ENCODE data around the gene MAP2K2.

Gene MAP2K2

GRCh38 chr19:4077800-4078684, 45.9 kb downstream of the MAP2K2 start:
- no peak for DNase-seq (ENCODE audit: low spot score)

GRCh38 chr19:4077007-4077374, 46.9 kb downstream of the MAP2K2 start:
- no peak for DNase-seq (ENCODE audit: low spot score)

GRCh38 chr19:4075373-4075772, 48.5 kb downstream of the MAP2K2 start:
- no peak for DNase-seq (ENCODE audit: low spot score)

DNA sequence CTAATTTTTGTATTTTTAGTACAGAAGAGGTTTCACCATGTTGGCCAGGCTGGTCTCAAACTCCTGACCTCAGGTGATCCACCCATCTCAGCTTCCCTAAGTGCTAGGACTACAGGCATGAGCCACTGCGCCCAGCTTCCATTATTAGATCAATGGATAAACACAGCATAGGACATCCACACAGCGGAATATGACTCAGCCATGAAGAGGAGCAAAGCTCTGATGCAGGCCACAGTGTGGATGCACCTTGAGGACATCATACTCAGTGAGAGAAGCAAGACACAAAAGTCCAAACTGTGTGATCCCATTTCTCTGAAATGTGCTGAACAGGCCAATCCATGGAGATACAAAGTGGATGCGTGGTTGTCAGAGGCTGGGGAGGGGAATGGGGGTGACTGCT, 52.3 kb downstream of the MAP2K2 start:
- DNase-seq (ENCODE audit: low spot score), result no peak

GRCh38 chr19:4069331-4069959, 54.5 kb downstream of the MAP2K2 start:
- no peak for DNase-seq (ENCODE audit: low spot score)

DNA sequence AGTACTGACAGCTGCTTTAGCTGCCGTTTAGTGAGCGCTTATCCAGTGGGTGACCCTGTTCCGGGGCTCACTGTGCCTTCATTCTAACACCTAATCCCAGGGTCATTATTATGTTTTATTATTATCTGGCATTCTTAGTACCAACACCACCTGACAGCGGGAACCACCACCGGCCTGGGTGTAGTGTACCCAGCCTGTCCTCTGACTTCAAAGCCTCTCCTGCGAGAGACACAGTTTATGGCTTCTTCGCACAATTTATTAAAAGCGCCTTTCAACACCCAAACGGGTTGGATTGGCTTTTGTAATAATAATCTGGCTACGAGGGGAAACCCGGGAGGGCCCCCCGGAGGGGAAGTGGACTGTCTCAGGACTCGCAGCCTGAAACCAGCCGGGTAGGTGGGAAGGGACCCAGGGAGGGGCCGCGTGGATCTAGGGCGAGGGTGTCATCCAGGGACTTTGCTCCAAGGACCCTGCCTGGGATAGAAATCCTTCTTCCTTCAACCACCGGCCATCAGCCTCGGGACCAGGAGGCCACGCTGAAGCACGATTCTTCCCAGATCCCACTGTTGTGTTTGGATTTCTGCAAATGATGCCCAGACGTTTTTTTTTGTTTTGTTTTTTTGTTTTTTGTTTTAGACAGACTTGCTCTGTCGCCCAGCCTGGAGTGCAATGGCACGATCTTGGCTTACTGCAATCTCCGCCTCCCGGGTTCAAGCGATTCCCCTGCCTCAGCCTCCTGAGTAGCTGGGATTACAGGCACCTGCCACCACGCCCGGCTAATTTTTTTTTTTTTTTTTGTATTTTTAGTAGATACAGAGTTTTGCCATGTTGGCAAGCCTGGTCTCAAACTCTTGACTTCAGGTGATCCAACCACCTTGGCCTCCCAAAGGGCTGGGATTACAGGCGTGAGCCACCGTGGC, 55.6 kb downstream of the MAP2K2 start:
- no peak for DNase-seq (ENCODE audit: low spot score)

DNA sequence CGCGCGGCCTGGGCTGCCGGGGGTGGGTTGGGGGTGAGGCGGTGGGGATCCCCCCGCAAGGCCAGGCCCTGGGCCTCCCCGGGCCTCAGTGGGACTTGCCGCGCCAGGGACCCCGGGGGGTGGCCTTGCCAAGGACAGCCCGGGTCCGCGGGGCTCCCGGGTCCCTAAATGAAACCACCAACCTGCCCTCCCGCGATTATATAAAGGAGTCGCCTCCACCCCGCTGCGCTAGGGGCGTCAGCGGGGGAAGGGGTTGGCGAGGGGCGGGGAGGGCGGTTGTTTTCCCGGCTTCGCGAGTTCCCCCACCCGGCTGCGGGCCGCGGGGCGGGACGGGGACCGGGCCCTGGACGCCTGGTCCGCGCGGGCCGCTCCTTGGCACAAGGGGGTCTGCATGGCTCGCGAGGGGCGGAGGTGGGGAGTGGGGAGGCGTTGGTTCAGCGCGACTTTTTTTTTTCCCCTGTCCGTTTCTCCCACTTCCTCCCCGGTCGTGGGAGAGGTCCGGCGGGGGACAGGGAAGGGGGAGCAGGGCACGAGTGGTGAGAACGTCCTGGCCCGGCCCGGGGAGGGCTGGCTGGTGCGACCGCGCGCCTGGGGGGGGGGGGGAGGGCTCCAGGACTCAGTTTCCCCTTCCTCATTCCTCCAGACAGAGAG, 56.4 kb downstream of the MAP2K2 start:
- DNase-seq (ENCODE audit: low spot score), result no peak

- peak; percentile 70 for DNase-seq (ENCODE audit: low spot score)
Measured at GRCh38 chr19:4066682-4067395, 57.1 kb downstream of the MAP2K2 start, which contains the start of gene ZBTB7A. Gene ZBTB7A (minus strand): TSS chr19:4066899. CDS start chr19:4055232, 11,667 bp downstream.

GRCh38 chr19:4066176-4066606, 57.7 kb downstream of the MAP2K2 start:
- no peak for DNase-seq (ENCODE audit: low spot score)

DNA sequence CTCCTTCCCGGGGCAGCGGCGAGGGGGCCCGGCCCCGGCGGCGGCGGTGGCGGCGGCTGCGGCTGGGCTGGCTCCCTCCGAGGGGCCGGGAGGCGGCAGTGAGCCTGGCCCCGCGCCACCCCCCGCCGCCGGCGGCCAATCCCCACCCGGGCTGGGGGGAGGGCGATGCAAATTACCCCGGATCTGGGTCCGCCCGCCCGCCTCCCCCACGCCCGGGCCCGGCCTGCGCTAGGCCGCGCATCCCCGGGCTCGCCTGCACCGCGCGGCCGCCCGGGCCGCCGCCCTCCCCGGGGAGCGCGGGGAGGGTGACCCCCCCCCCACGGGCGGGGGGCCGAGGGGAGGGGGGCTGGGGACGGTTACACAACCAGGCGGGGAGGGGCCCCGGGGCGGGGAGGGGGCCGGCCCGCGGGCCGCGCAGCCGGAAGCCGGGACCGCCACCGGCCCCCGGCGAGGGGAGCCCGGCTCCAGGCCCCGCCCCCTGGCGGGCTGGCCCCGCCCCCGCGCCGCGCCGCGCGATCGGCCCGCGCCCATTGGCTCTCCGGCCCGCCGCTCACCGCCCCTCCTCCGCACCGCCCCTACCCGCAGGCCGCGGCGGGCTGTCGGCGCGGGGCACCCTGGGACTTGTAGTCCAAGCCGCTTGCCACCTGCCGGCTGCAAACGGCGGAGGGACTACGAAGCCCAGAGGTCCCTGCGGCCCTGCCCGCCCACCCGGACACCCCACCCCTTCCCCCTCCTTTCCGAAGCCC, 58.3 kb downstream of the MAP2K2 start:
- peak; percentile 97 for DNase-seq (ENCODE audit: low spot score)

- DNase-seq (ENCODE audit: low spot score), result peak; percentile 80
Measured at GRCh38 chr19:4064496-4065260, 59.2 kb downstream of the MAP2K2 start.

DNA sequence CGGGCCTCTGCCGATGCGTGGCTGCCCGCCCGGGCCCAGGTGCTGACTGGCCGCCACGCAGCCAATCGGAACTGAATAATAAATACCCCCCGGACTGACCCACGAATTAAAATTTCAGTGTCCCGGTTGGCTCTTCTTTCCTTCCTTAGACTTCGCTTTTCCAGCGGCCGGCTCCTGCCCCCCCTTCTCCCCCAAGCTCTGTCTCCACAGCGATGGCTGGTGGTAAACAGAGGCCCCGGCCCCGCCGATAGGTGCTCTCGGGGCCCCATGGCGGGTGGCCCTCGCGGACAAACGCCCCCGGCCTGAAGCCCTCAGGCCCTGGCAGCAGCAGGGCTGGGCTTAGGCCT, 59.8 kb downstream of the MAP2K2 start:
- no peak for DNase-seq (ENCODE audit: low spot score)

DNA sequence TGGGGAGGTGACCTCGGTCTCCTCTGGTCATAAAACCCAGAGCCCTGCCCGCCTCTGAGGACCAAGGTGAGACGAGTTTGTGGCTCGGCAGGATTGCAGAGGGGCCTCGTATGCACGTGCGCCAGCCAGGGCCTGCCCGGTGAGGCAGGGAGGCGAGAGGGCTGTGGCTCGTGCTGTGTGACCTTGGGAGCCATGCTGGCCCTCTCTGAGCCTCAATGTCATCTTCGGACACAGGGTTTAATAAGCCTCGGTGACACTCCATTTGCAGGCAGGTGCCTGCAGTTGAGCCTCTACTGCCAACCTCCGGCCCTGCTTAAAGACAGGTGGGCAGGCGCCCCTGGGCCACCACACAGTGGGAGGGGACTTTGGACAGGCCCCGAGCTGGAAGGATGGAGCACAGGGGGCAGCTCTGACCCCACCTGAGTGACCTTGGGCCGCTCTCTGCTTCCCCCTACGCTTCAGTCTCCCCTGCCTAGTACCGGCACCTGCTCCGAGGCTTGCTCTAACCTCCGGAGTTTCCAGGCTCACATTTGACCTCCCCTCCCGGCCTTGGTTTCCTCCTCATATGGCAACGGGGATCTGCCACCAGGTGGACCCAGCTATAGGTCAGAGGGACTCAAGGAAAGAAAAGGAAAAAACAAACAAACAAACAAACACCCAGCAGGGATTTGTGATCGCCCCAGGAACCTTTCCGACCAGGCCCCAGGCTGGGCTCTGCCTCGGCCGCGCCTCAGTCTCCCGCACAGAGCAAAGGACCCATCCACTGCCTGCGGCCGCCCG, 60.4 kb downstream of the MAP2K2 start:
- no peak for DNase-seq (ENCODE audit: low spot score)

GRCh38 chr19:4062419-4063368, 61.2 kb downstream of the MAP2K2 start:
- no peak for DNase-seq (ENCODE audit: low spot score)

DNA sequence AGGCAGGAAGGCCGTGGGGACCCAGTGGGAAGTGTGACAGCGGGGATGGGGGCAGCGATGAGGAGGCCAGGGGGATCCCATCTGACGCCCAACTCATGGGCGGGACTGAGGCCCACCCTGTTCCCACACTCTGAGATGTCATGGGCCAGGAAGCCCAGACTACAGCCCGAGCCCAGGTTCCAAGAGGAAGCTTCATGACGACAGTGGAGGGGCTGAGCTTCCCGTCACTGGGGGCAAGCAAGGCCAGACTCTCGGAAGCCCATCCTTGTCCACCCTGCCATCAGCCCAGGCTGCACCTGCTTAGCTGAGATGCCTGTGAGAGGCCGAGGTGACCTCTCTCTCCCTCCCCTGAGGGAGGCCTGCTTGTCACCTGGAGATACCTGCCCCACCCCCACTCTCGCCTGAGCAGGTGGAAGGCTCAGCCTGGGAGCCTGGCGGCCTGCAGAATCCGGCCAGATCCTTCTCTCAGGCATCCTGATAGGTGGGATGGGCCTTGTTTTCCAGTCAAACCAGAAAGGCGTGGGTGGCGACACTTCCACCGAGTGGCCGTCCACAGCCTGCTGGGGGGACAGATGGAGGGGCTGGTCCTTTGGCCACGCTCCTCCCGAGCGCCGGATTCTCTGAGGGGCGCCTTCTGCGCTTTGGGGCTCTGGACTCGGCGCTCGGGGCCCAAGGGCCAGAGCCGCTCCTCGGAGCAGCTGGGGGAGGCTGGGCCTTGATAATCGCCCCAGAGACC, 62.1 kb downstream of the MAP2K2 start:
- no peak for DNase-seq (ENCODE audit: low spot score)

- no peak for DNase-seq (ENCODE audit: low spot score)
Measured at GRCh38 chr19:4061178-4061682, 62.7 kb downstream of the MAP2K2 start.
